Suppressor macrophage treated with lipopolysaccharide for 4 hours (primary cell): ENCODE measurements around the gene GPR25.

Experiments used
- DNase-seq: peaks from one replicate; pipeline ENCODE4 v3.0.0-alpha.2; 2020

The GPR25 gene

DNA sequence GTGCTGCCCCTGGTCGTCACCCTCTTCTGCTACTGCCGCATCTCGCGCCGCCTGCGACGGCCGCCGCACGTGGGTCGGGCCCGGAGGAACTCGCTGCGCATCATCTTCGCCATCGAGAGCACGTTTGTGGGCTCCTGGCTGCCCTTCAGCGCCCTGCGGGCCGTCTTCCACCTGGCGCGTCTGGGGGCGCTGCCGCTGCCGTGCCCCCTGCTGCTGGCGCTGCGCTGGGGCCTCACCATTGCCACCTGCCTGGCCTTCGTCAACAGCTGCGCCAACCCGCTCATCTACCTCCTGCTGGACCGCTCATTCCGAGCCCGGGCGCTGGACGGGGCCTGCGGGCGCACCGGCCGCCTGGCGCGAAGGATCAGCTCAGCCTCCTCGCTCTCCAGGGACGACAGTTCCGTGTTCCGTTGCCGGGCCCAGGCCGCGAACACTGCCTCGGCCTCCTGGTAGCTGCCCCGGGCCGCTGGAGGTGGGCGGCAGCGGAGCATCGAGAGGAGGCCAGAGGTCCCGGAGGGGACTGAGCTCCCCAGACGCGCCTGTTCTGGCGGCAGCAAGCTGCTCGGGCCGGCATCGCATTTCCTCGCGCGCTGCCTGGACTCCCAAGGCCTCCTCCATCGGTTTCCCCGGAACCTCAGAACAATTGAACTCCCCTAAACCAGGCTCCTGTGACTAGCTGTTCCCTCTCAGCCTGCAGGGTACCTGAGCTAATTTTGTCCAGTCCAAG, 1.1 kb downstream of the GPR25 start:
- DNase-seq = no peak

DNA sequence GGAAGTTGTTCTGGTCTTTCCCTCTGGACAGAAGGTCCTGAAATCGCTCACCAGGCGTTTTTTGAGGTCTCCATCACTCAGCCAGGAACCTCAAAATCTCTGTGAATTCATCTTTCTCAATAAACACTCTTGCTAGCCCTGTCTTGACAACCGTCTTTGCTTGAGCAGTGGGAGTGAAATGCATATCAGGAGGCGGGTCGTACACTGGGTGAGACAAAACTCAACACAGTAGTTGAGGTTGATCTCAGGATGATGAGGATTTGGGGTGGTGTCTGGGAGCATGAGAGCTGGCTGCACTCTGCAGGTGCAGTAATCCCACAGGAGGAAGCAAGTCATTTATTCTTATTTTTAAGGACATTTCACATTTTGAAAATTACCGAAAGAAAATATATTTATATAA, 1.9 kb downstream of the GPR25 start:
- no peak for DNase-seq

DNA sequence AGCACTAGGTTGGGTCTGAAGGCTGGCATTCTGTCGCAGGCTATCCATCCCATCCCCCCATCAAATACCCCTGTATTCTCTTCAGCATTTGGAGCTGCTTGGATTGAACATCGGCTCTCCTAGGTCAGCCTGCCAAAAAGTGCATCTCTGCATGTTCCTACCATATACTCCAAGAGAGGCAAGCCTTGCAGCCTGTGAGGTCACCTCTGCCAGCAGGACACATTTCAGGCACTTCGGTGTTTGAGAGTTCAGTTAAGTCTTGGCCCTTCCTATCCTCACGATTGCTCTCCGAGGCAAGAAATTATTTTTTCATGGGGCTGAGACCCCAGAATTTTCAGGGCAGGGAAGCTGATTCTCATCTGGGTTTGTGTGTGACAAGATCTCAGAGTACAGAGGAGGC, 2.6 kb downstream of the GPR25 start:
- no peak for DNase-seq

DNA sequence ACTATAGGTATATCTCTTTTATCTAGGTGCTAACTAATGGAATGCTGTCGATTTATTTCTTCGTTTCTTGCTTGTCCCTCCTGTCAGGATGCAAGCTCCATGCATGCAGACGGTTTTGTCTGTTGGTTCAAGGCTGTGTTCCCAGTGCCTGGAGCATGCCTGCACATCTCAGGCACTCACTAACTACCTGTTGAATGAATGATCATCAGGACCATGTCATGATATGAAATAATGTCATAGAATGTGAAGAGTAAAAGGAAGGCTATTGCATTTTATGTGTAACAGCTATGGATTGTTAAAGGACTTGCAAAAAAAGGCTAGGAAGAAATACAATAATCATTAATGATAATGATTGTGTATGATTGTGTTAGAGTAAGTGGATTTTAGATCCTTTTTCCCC, 4.2 kb downstream of the GPR25 start:
- no peak for DNase-seq

DNA sequence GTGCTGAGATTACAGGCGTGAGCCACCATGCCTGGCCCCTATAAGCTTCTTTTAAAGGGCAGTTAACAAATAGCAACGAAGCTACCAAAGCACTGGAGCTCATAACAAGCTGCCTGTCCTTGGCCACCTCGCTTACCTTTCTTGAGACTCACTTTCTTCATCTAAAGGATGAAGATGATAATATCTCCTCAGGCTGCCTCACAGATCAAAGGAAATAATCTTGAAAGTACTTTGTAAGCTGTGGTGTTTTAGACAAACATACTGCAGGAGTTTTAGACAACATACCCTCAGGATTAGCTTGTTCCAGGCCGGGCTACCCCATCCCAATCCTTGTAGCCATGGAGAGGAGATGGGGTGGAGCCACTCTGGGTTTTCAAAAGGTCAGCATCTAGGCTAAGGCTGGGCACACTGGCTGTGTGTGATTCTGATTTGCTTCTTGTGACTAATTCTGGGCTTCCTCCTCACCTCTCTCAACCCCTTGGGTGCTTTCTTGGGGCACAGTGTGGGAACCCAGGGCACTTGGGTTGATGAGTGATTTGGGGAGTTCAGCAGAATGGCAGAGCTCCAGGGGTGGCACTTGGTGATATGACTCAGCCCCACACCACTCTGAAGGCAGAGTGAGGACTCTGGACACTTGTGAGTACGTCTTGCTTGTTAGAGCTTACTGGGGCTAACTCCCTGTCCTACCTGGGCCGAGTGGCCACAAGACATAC, 5.2 kb downstream of the GPR25 start:
- no peak for DNase-seq

DNA sequence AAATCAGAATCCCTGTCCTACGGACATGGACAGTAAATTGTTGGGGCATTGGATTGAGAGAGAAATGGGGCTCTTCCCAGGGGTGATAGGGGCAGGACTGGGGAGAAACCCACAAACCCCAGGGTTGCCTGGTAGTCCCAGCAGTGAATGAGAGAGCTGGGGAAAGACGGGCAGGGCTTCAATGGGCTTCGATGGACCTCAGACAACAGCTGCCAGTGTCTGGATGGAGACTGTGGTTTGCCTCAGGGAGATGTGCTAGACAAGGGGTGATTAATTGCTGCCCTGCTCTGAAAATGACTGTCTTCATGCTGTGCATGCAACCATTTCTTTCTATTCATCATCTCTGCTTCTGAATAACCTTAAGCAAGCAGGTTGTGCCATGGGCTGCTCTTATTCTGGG, 7.4 kb downstream of the GPR25 start:
- no peak for DNase-seq

DNA sequence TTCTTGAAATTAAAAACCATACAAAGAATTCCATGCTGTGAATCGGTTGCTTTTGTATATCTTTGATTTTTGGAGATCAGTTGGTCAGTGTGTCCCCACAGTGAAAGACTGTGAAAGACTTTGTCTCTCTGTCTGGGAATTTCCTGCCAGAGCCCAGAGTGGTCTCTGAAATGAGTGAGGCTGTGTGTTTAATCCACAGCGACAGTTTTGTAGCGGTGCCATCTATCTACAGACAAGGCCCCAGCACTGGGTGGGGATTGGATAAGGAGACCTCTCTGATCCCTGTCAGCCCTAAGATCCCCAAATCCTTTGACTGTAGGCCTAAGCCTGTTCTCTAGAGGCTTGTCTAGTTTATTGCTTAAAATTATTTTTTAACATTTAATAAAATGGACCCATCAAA, 10.3 kb downstream of the GPR25 start:
- DNase-seq = no peak

DNA sequence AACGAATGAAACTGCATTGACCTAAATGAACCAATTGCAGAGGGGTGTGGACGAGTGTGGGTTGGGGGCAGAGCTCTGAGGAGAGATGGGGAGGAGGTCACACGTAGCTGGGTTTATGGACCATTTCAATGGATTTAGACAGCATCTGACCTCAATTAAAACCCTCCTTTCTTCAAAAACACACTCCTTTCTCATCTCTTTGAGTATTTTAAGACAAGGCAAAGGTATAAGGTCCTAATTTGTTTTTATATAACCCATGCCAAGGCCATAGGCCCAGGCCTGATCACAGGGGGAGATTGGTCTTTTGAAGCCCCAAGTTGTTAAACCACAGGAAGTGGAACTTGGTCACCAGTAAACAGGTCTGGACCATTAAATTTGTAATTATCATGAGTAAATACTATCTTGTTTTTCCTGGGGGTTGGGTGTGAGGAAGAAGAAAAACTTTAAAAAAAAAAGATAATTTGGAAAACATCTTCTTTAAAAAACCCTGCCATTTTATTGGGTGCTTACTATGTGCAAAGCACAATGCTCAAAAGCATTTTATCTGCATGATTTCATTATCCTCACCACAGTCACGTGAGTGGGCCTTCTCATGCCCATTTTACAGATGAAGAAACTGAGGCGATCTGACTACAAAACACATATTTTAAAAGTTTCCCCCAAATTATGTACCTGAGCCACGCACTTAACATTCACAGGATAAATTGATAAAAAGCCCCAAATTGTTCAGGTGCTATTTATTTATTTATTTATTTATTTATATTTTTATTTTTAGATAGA, 13.0 kb downstream of the GPR25 start:
- DNase-seq = no peak

DNA sequence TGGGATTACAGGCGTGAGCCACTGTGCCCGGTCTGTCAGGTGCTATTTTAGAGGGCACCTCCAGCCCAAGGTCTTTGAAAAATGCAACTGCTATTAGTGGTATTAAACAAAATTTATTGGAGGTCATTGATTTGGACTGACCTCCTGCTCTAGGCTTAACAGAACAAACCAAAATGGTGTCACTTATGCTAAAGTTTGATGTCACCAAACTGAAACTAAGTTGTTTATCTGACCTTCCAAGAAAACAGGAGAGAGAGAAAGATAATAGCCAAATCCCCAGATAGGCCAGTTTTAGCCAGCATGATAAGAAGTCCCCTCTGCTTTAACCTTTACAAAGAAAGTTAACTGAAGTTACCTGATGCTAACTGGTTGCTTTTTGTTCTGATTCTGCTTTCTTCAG, 13.8 kb downstream of the GPR25 start:
- no peak for DNase-seq

DNA sequence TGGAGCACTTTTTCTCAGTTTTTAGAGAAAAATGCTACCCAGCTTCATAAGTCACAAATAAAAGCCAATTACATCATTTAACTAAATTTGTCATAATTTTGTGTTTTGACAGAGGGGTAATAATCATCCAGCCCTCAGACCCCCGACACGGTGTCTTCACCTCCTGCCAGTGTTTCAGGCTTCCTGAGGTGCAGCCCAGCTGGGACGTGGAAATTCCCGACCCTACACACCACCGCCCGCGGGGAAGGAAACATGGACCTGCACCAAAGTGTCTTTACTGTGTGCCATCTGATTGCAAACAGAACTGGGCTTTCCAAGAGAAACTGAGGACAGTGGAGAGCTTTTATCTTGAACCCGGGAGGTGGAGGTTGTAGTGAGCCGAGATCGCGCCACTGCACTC, 14.3 kb downstream of the GPR25 start:
- no peak for DNase-seq

DNA sequence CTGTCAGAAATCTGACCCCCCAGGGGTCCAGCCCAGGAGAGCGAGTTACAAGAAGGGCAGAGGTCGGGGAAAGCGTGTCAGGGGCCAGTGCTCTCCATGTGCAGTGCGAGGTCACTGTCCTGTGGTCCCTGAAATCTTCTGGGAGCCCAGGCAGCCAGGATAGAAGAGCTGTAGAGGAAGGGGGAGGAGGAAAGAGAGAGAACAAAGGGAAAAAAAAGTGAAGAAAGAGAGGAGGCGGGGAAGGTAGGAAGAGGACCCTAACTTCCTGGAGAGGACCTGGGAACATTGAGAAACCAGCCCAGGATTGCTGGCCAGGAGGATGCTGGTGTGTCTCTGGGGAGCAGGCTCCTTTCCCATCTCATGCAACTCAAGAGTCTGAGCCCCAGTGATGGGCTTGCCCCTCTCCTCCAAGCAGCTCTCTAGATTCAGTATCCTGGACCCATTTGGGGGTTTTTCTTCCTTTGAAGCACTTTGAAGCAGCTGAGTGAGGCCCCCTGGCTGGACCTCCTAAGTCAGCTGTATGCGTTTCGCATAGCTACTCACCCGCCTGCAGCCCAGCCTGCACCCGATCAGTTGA, 15.1 kb downstream of the GPR25 start:
- no peak for DNase-seq

DNA sequence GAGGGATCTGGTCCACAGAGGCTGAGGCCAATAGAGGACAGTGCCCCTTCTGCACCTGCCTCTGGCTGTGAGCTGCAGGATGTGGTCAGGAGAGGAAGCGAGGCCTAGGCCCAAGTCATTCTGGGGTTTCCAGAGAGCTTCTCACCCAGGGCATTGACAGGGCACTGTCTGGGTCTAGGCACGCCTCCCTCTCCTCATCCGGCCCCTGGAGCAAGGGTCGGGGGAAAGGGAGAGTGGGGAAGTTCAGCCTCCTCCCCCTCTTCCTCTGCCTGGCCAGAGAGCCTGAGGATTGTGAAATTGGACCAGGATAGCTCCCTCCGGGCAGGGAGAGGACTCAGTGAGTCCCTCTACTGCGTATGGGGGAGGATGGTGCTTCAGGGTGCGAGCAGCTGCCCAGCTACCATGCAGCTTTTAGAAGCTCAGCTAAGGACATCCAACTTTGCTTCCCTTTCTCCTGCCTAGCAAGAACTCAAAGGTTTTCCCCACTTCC, 15.6 kb downstream of the GPR25 start:
- peak; percentile 78 for DNase-seq

DNA sequence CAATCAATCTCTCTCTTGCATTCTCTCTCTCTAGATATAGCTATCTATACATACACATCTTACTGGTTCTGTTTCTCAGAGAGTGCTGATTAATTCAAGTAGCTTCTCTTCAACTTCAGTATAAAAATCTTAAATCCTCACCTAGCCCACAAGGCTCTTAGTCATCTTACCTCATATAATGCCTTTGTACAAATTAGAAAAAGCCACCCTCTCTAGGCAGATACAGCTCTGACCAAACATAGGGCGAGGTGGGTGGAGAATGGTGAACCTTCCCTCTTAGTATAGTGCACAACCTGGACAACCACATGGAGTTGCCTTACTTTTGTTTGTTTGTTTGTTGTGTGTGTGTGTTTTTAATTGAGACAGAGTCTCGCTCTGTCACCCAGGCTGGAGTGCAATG, 16.8 kb downstream of the GPR25 start:
- no peak for DNase-seq

DNA sequence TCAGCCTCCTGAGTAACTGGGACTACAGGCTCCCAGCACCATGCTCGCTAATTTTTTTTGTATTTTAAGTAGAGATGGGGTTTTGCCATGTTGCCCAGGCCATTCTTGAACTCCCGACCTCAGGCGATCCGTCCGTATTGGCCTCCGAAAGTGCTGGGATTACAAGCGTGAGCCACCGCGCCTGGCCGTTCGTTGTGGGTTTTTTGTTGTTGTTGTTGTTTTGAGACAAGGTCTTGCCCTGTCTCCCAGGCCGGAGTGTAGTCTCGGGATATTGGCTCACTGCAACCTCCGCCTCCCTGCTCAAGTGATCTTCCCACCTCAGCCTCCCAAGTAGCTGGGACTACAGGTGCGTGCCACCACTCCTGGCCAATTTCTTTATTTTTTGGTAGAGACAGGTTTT, 17.2 kb downstream of the GPR25 start:
- DNase-seq = no peak

DNA sequence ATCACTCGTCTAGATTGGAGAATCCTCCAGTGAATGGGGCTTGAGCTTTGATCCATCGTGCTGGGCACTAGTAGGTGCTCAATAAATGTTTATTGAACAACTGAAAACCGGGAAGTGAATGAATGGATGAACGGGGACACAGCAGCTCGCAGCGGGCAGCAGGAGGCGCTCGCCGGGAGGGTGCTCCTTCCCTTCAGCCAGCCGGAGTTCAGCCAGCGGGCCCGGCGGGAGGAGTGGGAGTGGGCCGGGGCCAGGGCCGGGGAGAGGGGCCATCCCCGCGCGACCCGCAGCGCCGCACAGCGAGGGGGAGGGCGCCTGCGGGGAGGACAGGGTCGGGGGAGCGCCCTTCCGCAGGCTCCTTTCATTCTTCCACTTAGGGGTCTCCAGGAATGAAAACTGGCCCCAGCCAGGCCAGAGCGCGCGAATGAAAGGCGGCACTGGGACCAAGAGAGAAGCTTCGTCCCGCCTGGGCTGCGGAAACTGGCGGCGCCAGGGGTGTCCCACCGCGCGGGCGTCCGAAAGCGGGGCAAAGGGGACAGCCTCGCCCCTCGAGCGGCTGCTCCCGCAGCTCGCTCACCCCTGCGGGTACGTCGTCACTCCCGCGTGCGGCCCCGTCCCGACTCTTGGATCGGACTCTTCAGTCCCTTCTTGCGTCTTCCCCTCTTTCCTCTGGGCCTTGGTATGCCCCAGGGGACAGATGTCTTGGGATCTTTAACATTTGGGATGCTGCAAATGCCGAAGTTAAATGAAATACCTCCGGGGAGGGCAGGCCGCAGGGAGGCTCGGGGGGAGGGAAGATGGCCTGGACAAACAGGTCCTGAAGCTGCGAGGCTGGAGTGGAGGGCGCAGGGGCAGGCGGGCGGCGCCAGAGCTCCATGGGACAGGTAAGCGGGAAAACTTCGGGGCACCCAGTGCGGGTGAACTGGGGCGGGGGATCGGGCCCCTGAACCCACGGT, 18.3 kb downstream of the GPR25 start:
- peak; percentile 38 for DNase-seq

DNA sequence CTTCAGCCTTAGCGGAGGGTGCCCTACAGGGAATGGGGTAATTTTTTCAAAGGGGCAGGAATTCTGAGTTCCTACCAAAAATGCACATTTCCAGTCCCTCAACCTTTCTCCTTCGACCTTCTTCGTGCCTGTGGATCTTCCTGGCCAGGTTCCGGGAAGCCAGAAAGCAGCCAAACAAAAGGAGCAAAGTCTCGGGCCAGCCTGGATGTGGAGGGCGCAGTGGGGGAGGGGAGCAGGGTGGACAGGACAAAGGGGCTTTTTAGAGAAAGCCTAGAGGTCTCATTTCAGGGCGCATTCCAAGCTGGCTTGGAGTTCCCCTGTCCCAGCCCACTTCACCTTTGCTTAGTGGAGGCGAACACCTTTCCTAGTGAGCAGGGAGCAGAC, 19.0 kb downstream of the GPR25 start:
- no peak for DNase-seq

DNA sequence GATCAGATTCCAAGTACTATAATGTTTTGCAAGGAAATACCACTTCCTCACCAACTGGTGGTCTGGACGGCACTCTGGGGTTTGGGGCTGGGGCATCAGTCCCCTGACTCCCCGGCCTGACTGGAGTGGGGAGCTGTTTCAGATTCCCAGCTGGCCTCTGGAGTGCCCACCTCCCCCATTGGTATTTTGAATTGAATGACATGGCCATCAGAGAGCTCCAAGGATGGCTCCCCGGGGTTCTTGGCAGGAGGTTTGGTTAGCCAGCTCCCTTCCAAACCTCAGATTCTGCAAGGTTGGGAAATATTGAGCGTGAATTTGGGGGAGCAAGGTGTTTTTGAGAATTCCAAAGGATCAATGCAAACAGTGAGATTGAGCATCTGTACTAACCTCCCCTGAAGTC, 19.8 kb downstream of the GPR25 start:
- no peak for DNase-seq

DNA sequence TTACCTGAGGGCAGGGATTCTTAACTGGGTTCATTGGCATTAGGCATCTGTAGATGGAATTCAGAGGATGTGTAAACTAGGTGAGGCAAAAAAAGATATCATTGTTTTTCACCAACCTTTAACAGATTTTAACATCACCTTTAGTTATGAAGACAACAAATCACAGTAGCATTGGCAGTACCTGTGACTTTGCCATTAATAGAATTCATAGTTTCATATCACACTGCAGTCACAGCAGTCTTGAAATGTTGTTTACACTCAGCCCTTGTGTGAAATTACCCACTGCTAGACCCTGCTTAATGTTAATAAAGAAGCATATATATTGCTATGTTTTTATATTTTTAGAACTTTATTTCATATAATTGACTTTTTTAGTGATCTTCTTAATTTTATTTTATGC, 20.2 kb downstream of the GPR25 start:
- no peak for DNase-seq

DNA sequence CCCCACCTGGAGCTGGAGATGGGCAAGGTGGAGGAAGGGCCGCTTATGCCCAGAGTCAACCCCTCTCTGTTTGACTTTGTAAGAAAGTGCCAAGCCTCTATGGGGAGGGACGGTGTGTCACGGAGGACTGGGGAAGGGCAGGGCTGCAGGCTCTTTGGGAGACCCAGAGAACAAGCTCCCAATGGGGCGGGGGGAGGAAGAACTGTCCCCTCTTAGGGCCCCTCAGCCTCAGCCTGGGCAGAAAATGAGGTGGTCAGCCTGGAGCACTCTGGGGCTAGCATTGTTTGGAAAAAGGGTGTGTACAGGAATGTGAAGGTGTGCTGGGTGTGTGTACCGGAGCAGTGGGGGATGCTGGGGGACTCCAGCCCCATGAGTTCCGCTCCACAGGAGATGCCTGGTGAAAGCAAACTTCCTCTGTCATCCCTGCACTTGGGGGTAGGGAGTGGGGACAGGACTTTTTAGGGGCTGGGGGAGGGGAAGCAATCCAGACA, 20.7 kb downstream of the GPR25 start:
- DNase-seq = no peak

DNA sequence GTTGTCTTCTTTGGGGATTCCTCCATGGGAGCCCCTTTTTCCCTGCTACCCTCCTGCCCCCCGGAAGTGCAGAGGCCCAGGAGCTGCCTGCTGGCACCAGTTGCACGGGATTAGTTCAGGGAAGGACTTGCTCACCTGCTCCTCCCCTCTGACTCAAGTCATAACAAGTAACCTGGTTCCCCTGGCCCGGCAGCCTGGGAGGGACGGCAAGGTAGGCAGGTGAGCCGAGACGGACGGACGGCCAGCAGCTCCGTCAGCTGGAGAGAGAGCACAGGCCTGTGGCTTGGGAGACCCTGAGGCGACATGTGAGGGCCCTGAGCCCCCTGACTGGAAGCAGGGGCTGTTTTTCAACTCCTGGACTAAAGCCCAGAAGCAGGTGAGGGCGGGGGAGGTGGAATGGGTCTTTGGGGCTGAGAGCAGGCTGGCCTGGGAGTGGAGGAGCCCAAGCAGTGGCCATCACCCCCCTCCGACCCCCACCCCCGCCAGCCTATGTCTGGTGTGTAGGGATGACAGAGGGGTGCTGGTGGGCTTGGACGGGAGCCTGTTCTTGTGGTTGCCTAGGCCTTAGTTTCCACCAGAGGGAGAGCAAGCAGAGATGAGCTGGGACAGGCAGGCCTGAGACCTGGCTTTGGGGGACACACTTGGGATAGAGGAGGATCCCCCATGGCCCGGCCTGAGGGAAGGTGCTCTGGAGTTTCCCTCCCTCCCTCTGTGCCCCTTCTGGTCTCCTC, 22.1 kb downstream of the GPR25 start, which contains the start of gene INAVA:
Gene INAVA, plus strand, starts transcription at position 189 of the 731 bp plus-strand sequence. CDS start 3,501 bp downstream, outside the sequence.
- DNase-seq = no peak

DNA sequence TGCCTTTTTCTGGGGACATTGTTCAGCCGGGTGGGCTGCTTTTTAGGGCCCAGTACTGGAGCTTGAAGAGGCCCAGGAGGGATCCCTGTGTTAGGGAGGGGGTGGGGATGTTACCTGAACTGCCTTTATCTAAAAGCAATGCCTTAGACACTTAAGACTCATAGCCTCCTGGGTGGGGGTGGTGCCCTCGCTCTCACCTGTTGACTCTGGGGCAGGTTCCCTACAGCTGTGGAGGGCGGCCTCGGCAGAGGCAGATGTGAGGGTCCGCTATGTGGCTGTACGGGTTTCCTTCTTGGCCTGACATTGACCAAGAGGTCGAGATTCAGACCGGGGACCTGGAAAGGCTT, 22.6 kb downstream of the GPR25 start:
- no peak for DNase-seq
